NCI-H1417 treated with DMSO at 0.1 percent for 48 hours (cell line): ENCODE results near the gene DNAJC10.
"Not testable (repeated sequence)": the region's sequence is repeated elsewhere in the genome, so short reads cannot be mapped to it uniquely, and the experiment has no call there.

Experiments used
- DNase-seq: peaks from one replicate; lab custom pipeline; 2025; lab: John Stamatoyannopoulos, UW

DNAJC10 gene, protein sequence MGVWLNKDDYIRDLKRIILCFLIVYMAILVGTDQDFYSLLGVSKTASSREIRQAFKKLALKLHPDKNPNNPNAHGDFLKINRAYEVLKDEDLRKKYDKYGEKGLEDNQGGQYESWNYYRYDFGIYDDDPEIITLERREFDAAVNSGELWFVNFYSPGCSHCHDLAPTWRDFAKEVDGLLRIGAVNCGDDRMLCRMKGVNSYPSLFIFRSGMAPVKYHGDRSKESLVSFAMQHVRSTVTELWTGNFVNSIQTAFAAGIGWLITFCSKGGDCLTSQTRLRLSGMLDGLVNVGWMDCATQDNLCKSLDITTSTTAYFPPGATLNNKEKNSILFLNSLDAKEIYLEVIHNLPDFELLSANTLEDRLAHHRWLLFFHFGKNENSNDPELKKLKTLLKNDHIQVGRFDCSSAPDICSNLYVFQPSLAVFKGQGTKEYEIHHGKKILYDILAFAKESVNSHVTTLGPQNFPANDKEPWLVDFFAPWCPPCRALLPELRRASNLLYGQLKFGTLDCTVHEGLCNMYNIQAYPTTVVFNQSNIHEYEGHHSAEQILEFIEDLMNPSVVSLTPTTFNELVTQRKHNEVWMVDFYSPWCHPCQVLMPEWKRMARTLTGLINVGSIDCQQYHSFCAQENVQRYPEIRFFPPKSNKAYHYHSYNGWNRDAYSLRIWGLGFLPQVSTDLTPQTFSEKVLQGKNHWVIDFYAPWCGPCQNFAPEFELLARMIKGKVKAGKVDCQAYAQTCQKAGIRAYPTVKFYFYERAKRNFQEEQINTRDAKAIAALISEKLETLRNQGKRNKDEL

DNA sequence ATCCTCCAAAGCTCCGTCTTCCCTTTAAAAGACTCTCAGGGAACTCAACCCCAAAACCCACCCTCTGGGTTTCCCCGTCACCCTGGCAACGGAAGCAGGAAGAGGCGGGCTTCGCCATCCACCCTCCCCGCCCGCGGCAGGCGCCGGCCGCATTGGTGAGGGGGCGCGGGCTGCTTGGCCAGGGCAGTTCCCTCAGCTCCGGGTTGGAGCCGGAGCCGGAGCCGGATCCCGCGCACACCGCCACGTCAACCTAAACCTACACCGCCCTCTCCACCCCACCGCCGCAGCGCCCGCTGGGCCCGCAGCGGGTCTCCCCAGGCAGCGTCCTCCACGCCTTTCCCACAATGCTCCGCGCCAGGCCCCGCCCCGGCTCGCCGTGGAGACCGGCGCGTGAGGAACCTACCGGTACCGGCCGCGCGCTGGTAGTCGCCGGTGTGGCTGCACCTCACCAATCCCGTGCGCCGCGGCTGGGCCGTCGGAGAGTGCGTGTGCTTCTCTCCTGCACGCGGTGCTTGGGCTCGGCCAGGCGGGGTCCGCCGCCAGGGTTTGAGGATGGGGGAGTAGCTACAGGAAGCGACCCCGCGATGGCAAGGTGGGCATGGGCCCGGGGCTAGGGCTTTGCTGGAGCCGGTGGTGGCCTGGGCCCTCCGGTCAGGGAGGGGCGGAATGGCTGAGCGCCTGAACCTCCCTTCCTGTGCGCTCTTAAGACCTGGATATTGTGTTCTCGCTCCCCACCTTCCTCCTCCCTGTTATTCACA, at the start of gene DNAJC10:
Gene DNAJC10 (plus strand): TSS at position 366 of the 758 bp plus-strand sequence. CDS start 1,830 bp downstream, outside the sequence.
- DNase-seq = peak; percentile 61

- no peak for DNase-seq
These were observed 49.3 kb upstream of the DNAJC10 start for GRCh38 chr2:182666674-182667314.

DNA sequence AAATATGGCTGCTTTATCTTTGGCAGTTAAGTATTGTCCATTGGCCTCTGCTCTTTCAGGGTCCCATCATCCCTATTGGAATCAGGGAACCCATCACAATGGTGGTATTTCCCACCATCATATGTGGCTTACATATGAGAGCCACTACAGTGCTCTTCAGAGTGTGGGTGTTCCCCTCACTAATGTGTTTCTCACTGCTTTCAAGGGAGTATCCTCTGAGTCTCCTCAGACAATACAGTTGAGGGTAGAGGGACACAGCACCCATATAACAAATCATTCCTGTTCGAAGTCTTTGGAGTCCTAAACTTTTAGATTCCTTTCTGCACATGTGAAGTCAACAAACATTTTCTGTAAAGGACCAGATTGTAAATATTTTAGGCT, 48.8 kb upstream of the DNAJC10 start:
- DNase-seq = no peak

DNA sequence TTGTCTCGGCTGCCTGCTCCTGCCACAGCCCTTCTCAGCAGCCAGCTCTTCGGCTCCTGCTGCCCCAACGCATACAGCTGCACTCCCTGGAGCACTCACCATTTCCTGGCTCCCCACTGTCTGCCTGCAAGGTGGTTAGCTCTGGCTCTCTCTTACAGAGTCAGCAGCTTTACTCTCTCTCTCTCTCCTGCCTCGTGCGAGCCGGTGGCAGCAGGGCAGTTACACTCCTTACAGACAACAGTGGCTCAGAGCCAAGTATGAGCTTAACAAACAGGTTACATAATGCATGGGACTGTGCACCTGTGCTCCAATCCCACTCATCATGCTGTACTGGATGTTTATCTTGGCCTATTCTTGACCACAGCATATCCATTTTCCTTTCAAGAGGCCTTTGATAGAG, 47.4 kb upstream of the DNAJC10 start:
- peak; percentile 56 for DNase-seq

- DNase-seq = no peak
These were observed 43.4 kb upstream of the DNAJC10 start for GRCh38 chr2:182672466-182673165.

DNA sequence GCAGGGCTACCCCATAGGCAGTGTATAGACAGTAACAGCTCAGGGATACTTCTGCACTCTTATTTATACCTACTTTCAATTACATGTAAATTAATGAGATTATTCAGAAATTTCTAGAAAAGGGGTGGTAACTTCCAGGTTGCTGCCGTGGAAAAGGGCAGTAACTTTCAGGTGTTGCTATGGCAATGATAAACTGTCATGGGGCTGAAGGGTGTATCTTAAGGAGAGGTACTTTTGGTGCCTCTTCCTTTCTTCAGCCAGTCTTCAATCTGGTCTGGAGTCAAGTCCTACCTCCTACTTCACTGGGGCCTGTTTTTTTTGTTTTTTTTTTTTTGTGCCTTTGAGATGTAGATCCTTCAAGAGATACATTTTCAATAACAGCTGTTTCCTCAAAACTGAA, 35.2 kb upstream of the DNAJC10 start:
- no peak for DNase-seq

DNA sequence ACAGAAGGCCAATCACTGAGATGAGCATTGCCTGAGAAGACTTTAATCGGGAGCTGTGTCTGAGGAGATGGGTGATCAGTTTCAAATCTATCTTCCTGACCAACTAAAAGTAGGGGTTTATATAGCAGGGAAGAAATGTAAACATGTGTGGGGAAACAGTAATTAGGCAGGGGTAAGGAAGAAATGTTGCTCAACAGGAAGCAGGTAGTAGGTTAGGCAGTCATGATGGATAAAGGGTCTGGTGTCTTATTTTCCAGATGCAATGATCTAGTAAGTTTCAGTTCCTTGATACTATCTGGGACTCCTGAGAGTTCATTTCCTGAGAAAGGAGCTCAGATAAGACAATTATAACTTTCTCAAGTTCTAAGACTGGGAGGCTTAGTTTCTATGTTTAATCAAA, 33.8 kb upstream of the DNAJC10 start:
- DNase-seq = no peak

DNA sequence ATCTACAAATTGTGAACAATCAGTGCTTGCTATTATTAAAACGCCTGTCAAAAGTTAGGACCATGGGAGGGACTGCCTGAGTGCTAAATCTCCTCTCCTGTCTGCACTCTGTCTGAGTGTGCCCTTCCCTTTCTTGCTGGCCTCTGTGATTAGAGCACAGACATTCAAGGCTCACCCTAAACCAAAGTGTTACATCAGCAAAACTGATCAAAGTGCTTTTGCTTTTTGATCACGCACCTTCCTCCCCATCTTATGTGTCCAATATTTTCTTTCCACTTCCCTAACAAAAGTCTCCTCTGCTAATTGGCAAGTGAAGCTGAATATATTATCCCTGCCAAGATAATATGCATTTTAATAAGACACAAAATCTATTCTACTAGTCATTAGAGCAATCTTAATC, 30.5 kb upstream of the DNAJC10 start:
- DNase-seq = no peak

DNA sequence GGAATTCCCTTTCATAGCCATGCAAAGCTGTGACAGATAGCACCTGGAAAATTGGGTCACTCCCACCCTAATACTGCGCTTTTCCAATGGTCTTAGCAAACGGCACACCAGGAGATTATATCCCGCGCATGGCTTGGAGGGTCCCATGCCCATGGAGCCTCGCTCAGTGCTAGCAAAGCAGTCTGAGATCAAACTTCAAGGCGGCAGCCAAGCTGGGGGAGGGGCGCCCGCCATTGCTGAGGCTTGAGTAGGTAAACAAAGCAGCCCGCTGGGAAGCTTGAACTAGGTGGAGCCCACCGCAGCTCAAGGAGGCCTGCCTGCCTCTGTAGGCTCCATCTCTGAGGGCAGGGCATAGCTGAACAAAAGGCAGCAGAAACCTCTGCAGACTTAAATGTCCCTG, 29.3 kb upstream of the DNAJC10 start:
- not testable (repeated sequence) for DNase-seq

DNA sequence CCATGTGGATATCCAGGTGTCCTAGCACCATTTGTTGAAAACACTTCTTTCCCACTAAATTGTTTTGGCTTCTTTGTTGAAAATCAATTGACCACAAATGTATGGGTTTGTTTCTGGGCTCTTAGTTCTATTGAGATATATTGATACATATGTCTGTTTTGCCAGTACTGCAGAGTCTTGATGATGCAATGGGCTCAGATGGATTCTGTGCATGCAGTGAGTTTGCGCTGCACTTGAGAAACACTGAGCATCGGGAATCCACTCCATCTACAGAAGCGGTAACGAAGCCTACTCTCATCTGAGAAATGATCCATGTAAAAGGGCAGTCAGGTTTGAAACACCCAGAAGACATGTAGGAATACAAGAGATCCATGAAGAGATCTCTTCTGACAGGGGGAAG, 21.9 kb upstream of the DNAJC10 start:
- DNase-seq = no peak

DNA sequence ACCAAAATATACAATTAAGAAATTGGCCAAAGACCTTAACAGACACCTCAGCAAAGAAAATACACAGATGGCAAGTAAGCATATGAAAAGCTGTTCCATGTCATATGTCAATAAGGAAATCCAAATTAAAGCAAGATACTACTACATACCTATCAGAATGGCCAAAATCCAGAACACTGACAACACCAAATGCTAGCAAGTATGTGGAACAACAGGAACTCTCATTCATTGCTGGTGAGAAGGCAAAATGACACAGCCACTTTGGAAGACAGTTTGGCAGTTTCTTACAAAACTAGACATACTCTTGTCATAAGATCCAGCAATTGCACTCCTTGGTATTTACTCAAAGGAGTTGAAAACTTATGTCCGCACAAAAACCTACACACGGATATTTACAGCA, 20.3 kb upstream of the DNAJC10 start:
- DNase-seq = no peak

DNA sequence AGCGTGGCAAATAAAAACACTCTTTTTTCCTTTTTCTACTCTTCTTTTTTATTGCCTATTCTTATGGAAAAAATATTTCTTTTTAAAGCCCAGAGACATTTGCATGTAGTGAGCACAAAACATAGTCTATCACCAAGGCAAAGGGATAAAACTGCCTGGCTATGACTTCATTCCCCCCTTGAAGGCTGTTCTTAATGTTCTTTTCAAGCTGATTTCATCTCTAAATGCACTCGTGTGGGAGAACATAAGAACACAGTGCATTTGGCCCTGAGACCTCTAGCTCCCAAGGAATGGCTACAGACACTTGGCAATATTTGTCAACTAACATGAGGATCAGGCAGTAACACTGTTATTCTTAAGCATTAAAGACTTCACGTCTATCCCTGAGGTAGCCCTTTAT, 17.4 kb upstream of the DNAJC10 start:
- no peak for DNase-seq

DNA sequence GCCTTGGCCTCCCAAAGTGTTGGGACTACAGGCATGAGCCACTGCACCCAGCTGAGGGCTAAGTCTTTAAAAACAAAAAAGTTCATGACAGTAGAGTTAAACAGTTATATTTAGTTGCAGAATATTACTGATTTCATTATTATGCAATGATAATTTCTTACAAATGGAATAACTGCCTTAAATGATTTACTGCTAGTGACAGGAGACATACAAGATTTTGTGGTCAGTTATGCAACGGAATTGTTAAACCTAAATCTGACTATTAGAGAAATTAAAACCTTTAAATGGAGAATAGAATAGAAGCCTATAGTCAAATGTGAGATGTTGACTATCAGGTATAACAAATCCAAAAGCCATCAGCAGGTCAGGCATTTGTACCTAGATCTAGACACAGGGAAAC, 10.3 kb upstream of the DNAJC10 start:
- DNase-seq = no peak

- DNase-seq = no peak
These were observed 9.3 kb upstream of the DNAJC10 start for GRCh38 chr2:182706751-182707150.

GRCh38 chr2:182713601-182714000, 2.5 kb upstream of the DNAJC10 start:
- DNase-seq = no peak

GRCh38 chr2:182715121-182715891, 751 bp upstream of the DNAJC10 start:
- DNase-seq = peak; percentile 29

DNA sequence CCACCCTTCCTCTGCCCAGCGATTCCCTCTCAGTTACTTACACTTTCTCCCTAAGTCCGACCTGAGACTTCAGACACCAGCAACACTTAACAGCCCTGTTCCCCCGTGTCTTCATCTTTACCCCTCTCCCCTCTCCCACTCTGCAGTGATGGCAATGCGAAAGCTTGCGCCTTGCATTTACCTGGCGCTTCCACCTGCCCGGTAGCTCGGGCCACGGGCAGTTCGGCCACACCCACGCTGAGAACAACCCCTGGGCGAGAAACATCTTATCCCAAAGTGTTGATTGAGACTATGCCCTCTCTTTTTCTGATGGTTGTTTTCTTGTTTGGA, 558 bp downstream of the DNAJC10 start:
- no peak for DNase-seq

- peak; percentile 2 for DNase-seq
These were observed 1.4 kb downstream of the DNAJC10 start for GRCh38 chr2:182717416-182717815.

GRCh38 chr2:182717816-182718215, 1.8 kb downstream of the DNAJC10 start:
- DNase-seq = no peak

GRCh38 chr2:182718459-182718858, 2.4 kb downstream of the DNAJC10 start:
- DNase-seq = no peak

GRCh38 chr2:182719116-182719515, 3.1 kb downstream of the DNAJC10 start:
- not testable (repeated sequence) for DNase-seq
